Heart right ventricle (tissue), 16 donors: ENCODE measurements around the gene SAMD9. TPM values are rescaled to one million over a fixed set of nuclear protein-coding genes. Genes with fewer than 3 reads are reported as not detected.
"Not testable (repeated sequence)": the region's sequence is repeated elsewhere in the genome, so short reads cannot be mapped to it uniquely, and the experiment has no call there.

Experiments
- ATAC-seq, 8 donors: fragments of 200-7000 bp; cut with Tn5 transposase; one replicate each; pipeline ENCODE4 v1.9.1; 2020; ENCODE audit warnings: mild to moderate bottlenecking in 8 of 8, moderate library complexity in 8 of 8, moderate number of reproducible peaks in 1 of 8
- DNase-seq, 2 donors: peaks; one replicate each; pipeline ENCODE4 v3.0.0-alpha.2; 2020
- H3K27ac ChIP-seq, 10 donors: fragments of 200-600 bp; sonication (generic) in 2 of 10; one replicate each; pipeline versions ENCODE4 v1.5.0 to v1.8.0; 2020 to 2022; ENCODE audit warnings: mild to moderate bottlenecking in 3 of 10
- H3K27me3 ChIP-seq, 7 donors: fragments of 200-600 bp; one replicate each; pipeline ENCODE4 v1.8.0; 2021 to 2022; ENCODE audit warnings: mild to moderate bottlenecking in 2 of 7
- H3K36me3 ChIP-seq, 9 donors: fragments of 200-600 bp; sonication (generic) in 1 of 9; one replicate each; pipeline versions ENCODE4 v1.5.0 to v1.8.0; 2020 to 2022; ENCODE audit warnings: mild to moderate bottlenecking in 2 of 9
- H3K4me1 ChIP-seq, 9 donors: fragments of 200-600 bp; sonication (generic) in 1 of 9; one replicate each; pipeline versions ENCODE4 v1.5.0 to v1.8.0; 2020 to 2022; ENCODE audit warnings: mild to moderate bottlenecking in 4 of 9
- H3K4me3 ChIP-seq, 10 donors: fragments of 200-600 bp; sonication (generic) in 2 of 10; one replicate each; pipeline versions ENCODE4 v1.5.0 to v1.8.0; 2020 to 2022; ENCODE audit warnings: mild to moderate bottlenecking in 7 of 10, moderate library complexity in 2 of 10
- H3K9me3 ChIP-seq, 11 donors: fragments of 200-600 bp in 10 of 11; sonication (generic) in 2 of 11; one replicate each; pipeline versions ENCODE4 v1.5.0 to v1.8.0; 2013 to 2022; ENCODE audit warnings: mild to moderate bottlenecking in 2 of 11, control low read depth in 1 of 11, moderate library complexity in 1 of 11
- WGBS, 2 donors: extraction: QIAGEN DNeasy Blood & Tissue Kit; methylation state at CpG; one replicate each; pipeline ENCODE4 v1.1.7; 2013; ENCODE audit warnings: inconsistent platforms in 1 of 2; 5-methylcytosine and 5-hydroxymethylcytosine counted together
- intact Hi-C, 10 donors: fragments of 100-400 bp; cut with DNase I; formaldehyde crosslinking; loops; one replicate each; pipeline versions ENCODE4 v1.11.1 to v1.14.2; 2022
- polyA plus RNA-seq, 2 donors: library from polyadenylated mRNA; stranded (reverse); fragments of 200-250 nt; gene quantifications; one replicate each; pipeline ENCODE4 v1.2.3, GENCODE V29; 2013
- total RNA-seq, 10 donors: library from RNA; stranded (reverse); fragmentation: NEBNext Ultra II Directional in 3 of 10; extraction: Animal tissue kit (Norgen Biotek cat#: 25700) in 3 of 10; gene quantifications; one replicate each; pipeline versions ENCODE4 v1.2.1 to v1.2.4, GENCODE V29; 2021 to 2023
- TF ChIP-seq, protein P1 (sequence below), 9 donors: fragments of 200-600 bp; sonication (generic) in 2 of 9; IDR thresholded peaks; one replicate each; pipeline versions ENCODE4 v1.5.0 to v1.8.0; 2021 to 2022; ENCODE audit warnings: antibody characterized with exemption in 9 of 9, mild to moderate bottlenecking in 5 of 9, moderate library complexity in 1 of 9
- donor health status: Arrhythmogenic right ventricular cardiomyopathy.
- donor health status: ischemic (EF 13 %, LVEDD 7.1; RV severe dilation, severe dysfunction).
- donor health status: healthy with polysubstance abuse.
- donor health status: DM: no; HTN: yes; CAD: no.
- donor health status: DM: no; HTN: no; CAD: no.
- donor health status: ischemic (EF 25% LVEDD 6.9; RV normal size, moderate dysfunction).
- donor health status: ischemic (EF 25% LVEDD 5.7; RV mildly dilated, moderate dysfunction).
- donor health status: healthy.
- donor health status: DM: yes; HTN: yes; CAD: no.
- donor health status: Ischemic cardiomyopathy.
- donor health status: ischemic (EF 35%, LVEDD 5.7; RV mildly dilated, moderate dysfunction).
- donor health status: nonischemic (EF 11% LVEDD 7.7; RV severe dilation, severe dysfunction).
- donor health status: DM: yes; HTN: yes; CAD: no.
- donor health status: PGD.
- donor health status: ischemic (EF 29% LVEDD 5.4; RV normal size, mild dysfunction).
- donor health status: nonischemic (EF 23%, LVEDD 6.1; RV moderate dilation, normal function).

Gene SAMD9
- total and polyA plus RNA-seq, 12 donors, result 1.1 to 6.2 (median 3.1) TPM

- H3K27ac ChIP-seq, result no peak overlapping the region
- ATAC-seq (no peak), DNase-seq (no peak)
- H3K27me3 ChIP-seq, result no peaks in the 10 kb centered on the region
- intact Hi-C loops, result no loop called here
- peaks cover 0 to 57% (median 36%) of the 10 kb centered on the region in 11 donors for H3K9me3 ChIP-seq
- peaks cover 0 to 11% (median 1%) of the 10 kb centered on the region in 9 donors for H3K4me1 ChIP-seq
- WGBS, 2 donors, result 93% methylated on average over 3 of the region's 3 CpGs
- TF ChIP-seq, protein P1, sequence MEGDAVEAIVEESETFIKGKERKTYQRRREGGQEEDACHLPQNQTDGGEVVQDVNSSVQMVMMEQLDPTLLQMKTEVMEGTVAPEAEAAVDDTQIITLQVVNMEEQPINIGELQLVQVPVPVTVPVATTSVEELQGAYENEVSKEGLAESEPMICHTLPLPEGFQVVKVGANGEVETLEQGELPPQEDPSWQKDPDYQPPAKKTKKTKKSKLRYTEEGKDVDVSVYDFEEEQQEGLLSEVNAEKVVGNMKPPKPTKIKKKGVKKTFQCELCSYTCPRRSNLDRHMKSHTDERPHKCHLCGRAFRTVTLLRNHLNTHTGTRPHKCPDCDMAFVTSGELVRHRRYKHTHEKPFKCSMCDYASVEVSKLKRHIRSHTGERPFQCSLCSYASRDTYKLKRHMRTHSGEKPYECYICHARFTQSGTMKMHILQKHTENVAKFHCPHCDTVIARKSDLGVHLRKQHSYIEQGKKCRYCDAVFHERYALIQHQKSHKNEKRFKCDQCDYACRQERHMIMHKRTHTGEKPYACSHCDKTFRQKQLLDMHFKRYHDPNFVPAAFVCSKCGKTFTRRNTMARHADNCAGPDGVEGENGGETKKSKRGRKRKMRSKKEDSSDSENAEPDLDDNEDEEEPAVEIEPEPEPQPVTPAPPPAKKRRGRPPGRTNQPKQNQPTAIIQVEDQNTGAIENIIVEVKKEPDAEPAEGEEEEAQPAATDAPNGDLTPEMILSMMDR (IDR thresholded peaks at IDR 0.05), result no peak
- H3K36me3 ChIP-seq, result peaks cover 0 to 100% (median 91%) of the 10 kb centered on the region in 9 donors
- no peak overlapping the region for H3K4me3 ChIP-seq
Measured at GRCh38 chr7:93140582-93141191, 22.9 kb upstream of the SAMD9 start.

DNA sequence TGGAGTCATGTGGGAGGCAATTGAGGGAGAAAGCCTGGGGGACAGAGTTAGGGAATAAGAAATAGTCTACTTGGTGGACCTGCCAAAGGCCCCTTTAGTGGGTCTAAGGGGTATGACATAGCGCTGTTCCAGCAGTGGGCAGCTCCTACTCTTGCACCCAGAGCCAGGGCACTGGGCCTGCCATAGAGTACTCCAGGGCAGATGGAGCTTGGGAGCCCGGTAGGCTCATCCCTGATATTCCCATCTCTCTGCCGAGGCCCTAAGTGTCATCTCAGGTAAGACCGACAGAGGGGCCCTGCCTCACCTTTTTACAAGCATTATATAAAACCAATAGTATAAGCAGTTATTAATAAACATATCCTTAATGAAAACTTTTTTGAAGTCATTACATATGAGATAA, 20.8 kb upstream of the SAMD9 start:
- Histone ChIP-seq H3K36me3 (peaks cover 0 to 94% (median 89%) of the 10 kb centered on the region in 9 donors), H3K27ac (no peak overlapping the region), H3K9me3 (peaks cover 0 to 78% (median 55%) of the 10 kb centered on the region in 11 donors), H3K27me3 (no peaks in the 10 kb centered on the region), H3K4me3 (no peak overlapping the region), H3K4me1 (no peaks in the 10 kb centered on the region)
- ATAC-seq, result no peak
- no peak for DNase-seq
- WGBS, 2 donors, result 93 to 96% methylated on average over 4 of the region's 4 CpGs
- TF ChIP-seq, protein P1 (IDR thresholded peaks at IDR 0.05), result no peak
- intact Hi-C loops, result no loop called here

- Histone ChIP-seq H3K4me3 (no peak overlapping the region), H3K36me3 (peaks cover 0 to 39% (median 35%) of the 10 kb centered on the region in 9 donors), H3K27me3 (no peaks in the 10 kb centered on the region), H3K4me1 (no peaks in the 10 kb centered on the region), H3K9me3 (peaks cover 0 to 100% (median 73%) of the 10 kb centered on the region in 11 donors), H3K27ac (no peak overlapping the region)
- DNase-seq (no peak), ATAC-seq (no peak)
- WGBS, 2 donors, result 87 to 92% methylated on average over 1 of the region's 1 CpG
- TF ChIP-seq, protein P1 (IDR thresholded peaks at IDR 0.05), result no peak
- intact Hi-C loops, result no loop called here
Measured at GRCh38 chr7:93133005-93133404, 15.2 kb upstream of the SAMD9 start.

DNA sequence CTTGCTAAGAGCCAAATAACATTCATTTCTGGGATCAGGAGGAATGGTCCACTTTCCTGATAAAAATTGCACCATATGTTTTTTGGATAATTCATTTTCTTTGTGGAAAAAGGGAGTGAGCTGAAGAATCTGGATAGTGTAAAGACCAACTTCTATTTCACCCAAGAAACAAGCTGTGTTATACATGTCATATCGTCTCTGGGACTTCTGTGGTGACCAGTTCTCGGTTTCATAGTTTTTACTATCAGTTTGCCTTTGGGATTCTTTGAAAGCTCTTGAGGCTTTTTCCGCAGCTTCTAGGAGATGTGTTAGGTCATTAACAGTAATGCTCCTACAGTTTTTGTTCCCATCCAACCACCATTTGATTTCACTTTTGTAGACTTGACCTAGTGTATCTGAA, 14.4 kb upstream of the SAMD9 start:
- Histone ChIP-seq H3K36me3 (peaks cover 0 to 31% (median 27%) of the 10 kb centered on the region in 9 donors), H3K27me3 (no peaks in the 10 kb centered on the region), H3K4me1 (no peaks in the 10 kb centered on the region), H3K9me3 (peaks cover 0 to 100% (median 72%) of the 10 kb centered on the region in 11 donors), H3K4me3 (no peak overlapping the region), H3K27ac (no peak overlapping the region)
- ATAC-seq, result no peak
- 88 to 91% methylated on average over 3 of the region's 3 CpGs for WGBS, 2 donors
- intact Hi-C loops, result no loop called here
- TF ChIP-seq, protein P1 (IDR thresholded peaks at IDR 0.05), result no peak
- no peak for DNase-seq

- H3K4me3 ChIP-seq, H3K27me3 ChIP-seq, H3K36me3 ChIP-seq, H3K27ac ChIP-seq, ATAC-seq, DNase-seq, intact Hi-C loops, H3K4me1 ChIP-seq: not testable (repeated sequence)
- peaks cover 0 to 94% (median 28%) of the 10 kb centered on the region in 11 donors for H3K9me3 ChIP-seq
- 96 to 98% methylated on average over 1 of the region's 1 CpG for WGBS, 2 donors
Measured at GRCh38 chr7:93126954-93127353, 9.2 kb upstream of the SAMD9 start.

DNA sequence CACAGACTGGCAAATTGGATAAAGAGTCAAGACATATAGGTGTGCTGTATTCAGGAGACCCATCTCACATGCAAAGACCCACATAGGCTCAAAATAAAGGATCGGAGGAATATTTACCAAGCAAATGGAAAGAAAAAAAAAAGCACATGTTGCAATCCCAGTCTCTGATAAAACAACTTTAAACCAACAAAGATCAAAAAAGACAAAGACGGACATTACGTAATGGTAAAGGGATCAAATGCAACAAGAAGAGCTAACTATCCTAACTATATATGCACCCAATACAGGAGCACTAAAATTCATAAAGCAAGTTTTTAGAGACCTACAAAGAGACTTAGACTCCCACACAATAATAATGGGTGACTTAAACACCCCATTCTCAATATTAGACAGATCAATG, 5.8 kb upstream of the SAMD9 start:
- H3K27ac ChIP-seq, DNase-seq, H3K4me3 ChIP-seq, H3K27me3 ChIP-seq, H3K4me1 ChIP-seq, intact Hi-C loops, H3K36me3 ChIP-seq, ATAC-seq: not testable (repeated sequence)
- peaks cover 0 to 75% (median 12%) of the 10 kb centered on the region in 11 donors for H3K9me3 ChIP-seq
- WGBS, 2 donors, result 95 to 98% methylated on average over 3 of the region's 3 CpGs
